Measurements from ENCODE around the gene MAST4. TPM values are rescaled to one million over a fixed set of nuclear protein-coding genes. Genes with fewer than 3 reads are reported as not detected.

MAST4 gene
- total and polyA plus RNA-seq, 2 donors (not counting 1 experiment from before 2014, with no cell fraction given) = 7.0 to 15.2 TPM

DNA sequence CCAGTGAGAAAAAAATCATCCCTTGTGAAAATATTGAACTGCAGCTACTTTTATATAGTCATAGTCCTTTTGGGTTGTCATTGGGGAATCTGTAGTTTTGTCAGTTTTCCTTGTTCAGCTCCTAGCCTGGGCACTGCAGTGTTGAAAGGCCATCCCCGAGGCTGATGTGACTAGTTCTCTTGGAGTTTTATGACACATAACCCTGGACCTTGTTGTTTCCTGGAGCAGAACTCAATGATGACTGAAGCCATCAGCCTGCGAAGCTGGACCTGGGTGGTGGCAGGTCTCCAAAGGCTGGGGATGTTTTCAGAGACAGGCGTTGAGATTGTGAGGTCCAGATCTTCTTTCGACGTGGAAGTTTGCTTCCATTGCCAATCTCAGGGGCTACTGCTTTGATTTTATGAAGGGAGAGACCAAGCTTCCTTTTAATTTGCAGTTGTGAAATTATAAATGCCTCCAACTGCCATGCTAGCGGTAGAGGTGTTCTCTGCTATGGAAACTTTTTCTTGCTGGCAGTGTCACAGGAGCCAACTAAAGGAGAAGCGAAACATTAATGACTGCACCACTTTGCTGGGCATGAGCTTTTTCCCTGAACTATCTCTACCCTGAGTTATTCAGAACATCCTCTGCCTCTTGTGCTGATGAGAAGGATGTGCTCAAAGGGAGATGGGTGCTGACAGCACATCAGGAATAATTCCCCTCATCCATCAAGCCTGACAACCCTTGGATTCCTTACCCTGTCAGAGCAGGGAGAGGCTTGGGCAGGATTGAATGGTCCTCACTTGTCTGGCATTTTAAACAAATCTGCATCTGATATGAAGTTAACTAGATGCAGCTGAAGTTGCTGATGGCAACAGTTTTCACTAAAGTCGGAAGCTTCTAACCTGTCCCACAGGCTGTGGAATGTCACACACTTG lies 209.6 kb downstream of the MAST4 start:
- no peaks in the 10 kb centered on the region for H3K9me3 ChIP-seq (ENCODE audit: control insufficient read depth, insufficient read depth, low read depth, low read length)
- no peaks in the 10 kb centered on the region for H4K20me1 ChIP-seq (ENCODE audit: control insufficient read depth, extremely low read depth, insufficient read depth, low read length)
- H3K4me3 ChIP-seq (replicated peaks in 1 of 4; ENCODE audit: control extremely low read depth in 1 of 4, insufficient read depth in 1 of 4, low read depth in 3 of 4, low read length in 4 of 4) = no peak overlapping the region
- no peaks in the 10 kb centered on the region for H3K4me1 ChIP-seq (ENCODE audit: control insufficient read depth, extremely low read depth, insufficient read depth, low read length)
- H3K79me2 ChIP-seq (ENCODE audit: control insufficient read depth, insufficient read depth, low read length) = no peaks in the 10 kb centered on the region
- DNase-seq (ENCODE audit: low read depth in 2 of 2) = no peak
- no peak overlapping the region for H3K4me2 ChIP-seq (ENCODE audit: extremely low read depth, insufficient read depth, low read length)
- H3K9ac ChIP-seq (ENCODE audit: insufficient read depth, low read length) = no peak overlapping the region
- no peak for TF ChIP-seq EZH2 (IDR thresholded peaks at IDR 0.05; ENCODE audit: low read length, missing control alignments)
- TF ChIP-seq, protein P1, sequence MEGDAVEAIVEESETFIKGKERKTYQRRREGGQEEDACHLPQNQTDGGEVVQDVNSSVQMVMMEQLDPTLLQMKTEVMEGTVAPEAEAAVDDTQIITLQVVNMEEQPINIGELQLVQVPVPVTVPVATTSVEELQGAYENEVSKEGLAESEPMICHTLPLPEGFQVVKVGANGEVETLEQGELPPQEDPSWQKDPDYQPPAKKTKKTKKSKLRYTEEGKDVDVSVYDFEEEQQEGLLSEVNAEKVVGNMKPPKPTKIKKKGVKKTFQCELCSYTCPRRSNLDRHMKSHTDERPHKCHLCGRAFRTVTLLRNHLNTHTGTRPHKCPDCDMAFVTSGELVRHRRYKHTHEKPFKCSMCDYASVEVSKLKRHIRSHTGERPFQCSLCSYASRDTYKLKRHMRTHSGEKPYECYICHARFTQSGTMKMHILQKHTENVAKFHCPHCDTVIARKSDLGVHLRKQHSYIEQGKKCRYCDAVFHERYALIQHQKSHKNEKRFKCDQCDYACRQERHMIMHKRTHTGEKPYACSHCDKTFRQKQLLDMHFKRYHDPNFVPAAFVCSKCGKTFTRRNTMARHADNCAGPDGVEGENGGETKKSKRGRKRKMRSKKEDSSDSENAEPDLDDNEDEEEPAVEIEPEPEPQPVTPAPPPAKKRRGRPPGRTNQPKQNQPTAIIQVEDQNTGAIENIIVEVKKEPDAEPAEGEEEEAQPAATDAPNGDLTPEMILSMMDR (conservative IDR thresholded peaks at IDR 0.05 in 1 of 2, IDR thresholded peaks at IDR 0.05 in 1 of 2; ENCODE audit: low read depth in 1 of 2, low read length in 2 of 2) = no peak
- H2AFZ ChIP-seq (ENCODE audit: low read length) = no peak overlapping the region
- H3K27ac ChIP-seq (ENCODE audit: insufficient read depth, low read length) = no peak overlapping the region
- H3K27me3 ChIP-seq (ENCODE audit: control insufficient read depth, insufficient read depth, low read length) = no peaks in the 10 kb centered on the region
- H3K36me3 ChIP-seq (ENCODE audit: control insufficient read depth, insufficient read depth, low read length) = no peaks in the 10 kb centered on the region

DNA sequence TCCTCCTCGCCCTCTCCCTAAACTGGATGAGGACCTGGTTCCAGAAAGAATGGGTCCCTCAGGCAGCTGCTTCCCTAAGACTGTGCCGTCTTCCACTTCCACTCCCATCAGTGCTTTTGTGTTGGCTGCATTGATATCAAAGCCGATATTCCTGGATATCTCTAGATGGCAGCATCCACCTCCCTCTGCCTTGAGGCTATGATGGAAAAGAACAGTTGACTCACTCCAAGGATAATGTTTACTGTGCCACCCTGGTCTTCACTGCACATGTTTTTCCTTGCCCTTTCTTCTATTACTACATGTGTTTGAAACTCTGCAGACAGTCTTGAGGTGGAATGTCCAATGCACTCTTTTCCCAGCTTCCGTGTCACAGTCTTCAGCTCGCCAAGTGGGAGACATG lies 211.6 kb downstream of the MAST4 start:
- H3K4me3 ChIP-seq (replicated peaks in 1 of 4; ENCODE audit: control extremely low read depth in 1 of 4, insufficient read depth in 1 of 4, low read depth in 3 of 4, low read length in 4 of 4) = no peak overlapping the region
- no peaks in the 10 kb centered on the region for H3K79me2 ChIP-seq (ENCODE audit: control insufficient read depth, insufficient read depth, low read length)
- no peaks in the 10 kb centered on the region for H3K4me1 ChIP-seq (ENCODE audit: control insufficient read depth, extremely low read depth, insufficient read depth, low read length)
- H3K9ac ChIP-seq (ENCODE audit: insufficient read depth, low read length) = no peak overlapping the region
- TF ChIP-seq, protein P1 (conservative IDR thresholded peaks at IDR 0.05 in 1 of 2, IDR thresholded peaks at IDR 0.05 in 1 of 2; ENCODE audit: low read depth in 1 of 2, low read length in 2 of 2) = peak; percentile 69 to 74
- TF ChIP-seq EZH2 (IDR thresholded peaks at IDR 0.05; ENCODE audit: low read length, missing control alignments) = no peak
- DNase-seq (ENCODE audit: low read depth in 2 of 2) = peak; percentile 53 to 75
- H4K20me1 ChIP-seq (ENCODE audit: control insufficient read depth, extremely low read depth, insufficient read depth, low read length) = no peaks in the 10 kb centered on the region
- H3K27ac ChIP-seq (ENCODE audit: insufficient read depth, low read length) = no peak overlapping the region
- no peak overlapping the region for H2AFZ ChIP-seq (ENCODE audit: low read length)
- H3K36me3 ChIP-seq (ENCODE audit: control insufficient read depth, insufficient read depth, low read length) = no peaks in the 10 kb centered on the region
- no peaks in the 10 kb centered on the region for H3K27me3 ChIP-seq (ENCODE audit: control insufficient read depth, insufficient read depth, low read length)
- H3K4me2 ChIP-seq (ENCODE audit: extremely low read depth, insufficient read depth, low read length) = no peak overlapping the region
- no peaks in the 10 kb centered on the region for H3K9me3 ChIP-seq (ENCODE audit: control insufficient read depth, insufficient read depth, low read depth, low read length)

DNA sequence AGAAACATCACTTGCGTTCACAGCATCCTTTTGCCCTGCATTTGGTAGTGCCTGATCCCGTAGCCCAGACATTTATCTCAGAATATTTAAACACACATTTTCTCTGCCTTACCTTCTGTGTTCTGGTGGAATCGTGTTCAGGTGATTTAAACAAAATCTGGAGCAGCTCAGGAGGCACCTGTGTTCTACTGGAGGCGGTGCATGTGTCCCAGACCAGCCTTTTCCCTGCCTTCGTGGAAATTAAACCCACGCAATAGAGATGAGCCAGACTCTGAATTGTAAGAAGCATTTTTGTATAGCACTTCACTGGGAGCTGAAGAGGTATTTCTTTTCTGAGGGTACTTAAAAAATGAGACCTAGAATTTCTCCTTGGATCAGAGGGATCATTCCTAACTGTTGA lies 212.5 kb downstream of the MAST4 start:
- no peak overlapping the region for H3K9ac ChIP-seq (ENCODE audit: insufficient read depth, low read length)
- H3K79me2 ChIP-seq (ENCODE audit: control insufficient read depth, insufficient read depth, low read length) = no peaks in the 10 kb centered on the region
- H3K27ac ChIP-seq (ENCODE audit: insufficient read depth, low read length) = no peak overlapping the region
- H3K9me3 ChIP-seq (ENCODE audit: control insufficient read depth, insufficient read depth, low read depth, low read length) = no peaks in the 10 kb centered on the region
- H3K4me3 ChIP-seq (replicated peaks in 1 of 4; ENCODE audit: control extremely low read depth in 1 of 4, insufficient read depth in 1 of 4, low read depth in 3 of 4, low read length in 4 of 4) = no peak overlapping the region
- no peaks in the 10 kb centered on the region for H3K36me3 ChIP-seq (ENCODE audit: control insufficient read depth, insufficient read depth, low read length)
- H3K4me1 ChIP-seq (ENCODE audit: control insufficient read depth, extremely low read depth, insufficient read depth, low read length) = no peaks in the 10 kb centered on the region
- H3K4me2 ChIP-seq (ENCODE audit: extremely low read depth, insufficient read depth, low read length) = no peak overlapping the region
- DNase-seq (ENCODE audit: low read depth in 2 of 2) = no peak
- TF ChIP-seq EZH2 (IDR thresholded peaks at IDR 0.05; ENCODE audit: low read length, missing control alignments) = no peak
- TF ChIP-seq, protein P1 (conservative IDR thresholded peaks at IDR 0.05 in 1 of 2, IDR thresholded peaks at IDR 0.05 in 1 of 2; ENCODE audit: low read depth in 1 of 2, low read length in 2 of 2) = no peak
- no peaks in the 10 kb centered on the region for H3K27me3 ChIP-seq (ENCODE audit: control insufficient read depth, insufficient read depth, low read length)
- no peak overlapping the region for H2AFZ ChIP-seq (ENCODE audit: low read length)
- H4K20me1 ChIP-seq (ENCODE audit: control insufficient read depth, extremely low read depth, insufficient read depth, low read length) = no peaks in the 10 kb centered on the region

Data from fibroblast of lung (primary cell).